Peyer's patch (tissue), 4 donors: ENCODE results near the gene NLRP9.

Source experiments
- POLR2A ChIP-seq, 2 donors: fragments of 450-650 bp; IDR thresholded peaks; one replicate each; pipeline ENCODE4 v1.5.1; 2017; ENCODE audit warnings: antibody characterized with exemption in 2 of 2, mild to moderate bottlenecking in 2 of 2, moderate library complexity in 2 of 2
- TF ChIP-seq, protein P1 (sequence below), 6 experiments: fragments of 450-650 bp in 4 of 6; fragments of 200-600 bp in 2 of 6; sonication (generic) in 1 of 6; IDR thresholded peaks; one replicate each; pipeline ENCODE4 v1.5.1; 2017 to 2019; ENCODE audit warnings: antibody characterized with exemption in 6 of 6, mild to moderate bottlenecking in 3 of 6, moderate library complexity in 1 of 6

DNA sequence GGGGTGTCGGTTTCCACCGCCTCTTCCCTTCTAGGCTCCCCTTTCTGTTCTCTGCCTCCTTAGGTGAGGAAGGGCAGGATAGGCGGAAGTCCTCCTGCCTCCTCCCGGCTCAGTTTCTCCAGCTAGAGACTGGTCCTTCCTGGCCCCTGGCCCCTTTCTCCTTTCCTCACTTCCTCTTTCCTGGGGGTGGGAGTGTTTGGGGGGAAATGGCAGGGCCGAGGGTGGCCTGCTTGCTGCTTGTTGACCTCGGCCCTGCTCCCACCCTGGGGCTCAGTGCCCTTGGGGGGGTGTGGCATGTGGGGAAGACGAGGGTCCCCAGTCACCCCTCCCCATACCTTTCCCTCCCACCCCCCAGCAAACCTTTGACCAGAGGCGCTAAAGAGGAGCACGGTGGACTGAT, 78.4 kb downstream of the NLRP9 start:
- TF ChIP-seq, protein P1, sequence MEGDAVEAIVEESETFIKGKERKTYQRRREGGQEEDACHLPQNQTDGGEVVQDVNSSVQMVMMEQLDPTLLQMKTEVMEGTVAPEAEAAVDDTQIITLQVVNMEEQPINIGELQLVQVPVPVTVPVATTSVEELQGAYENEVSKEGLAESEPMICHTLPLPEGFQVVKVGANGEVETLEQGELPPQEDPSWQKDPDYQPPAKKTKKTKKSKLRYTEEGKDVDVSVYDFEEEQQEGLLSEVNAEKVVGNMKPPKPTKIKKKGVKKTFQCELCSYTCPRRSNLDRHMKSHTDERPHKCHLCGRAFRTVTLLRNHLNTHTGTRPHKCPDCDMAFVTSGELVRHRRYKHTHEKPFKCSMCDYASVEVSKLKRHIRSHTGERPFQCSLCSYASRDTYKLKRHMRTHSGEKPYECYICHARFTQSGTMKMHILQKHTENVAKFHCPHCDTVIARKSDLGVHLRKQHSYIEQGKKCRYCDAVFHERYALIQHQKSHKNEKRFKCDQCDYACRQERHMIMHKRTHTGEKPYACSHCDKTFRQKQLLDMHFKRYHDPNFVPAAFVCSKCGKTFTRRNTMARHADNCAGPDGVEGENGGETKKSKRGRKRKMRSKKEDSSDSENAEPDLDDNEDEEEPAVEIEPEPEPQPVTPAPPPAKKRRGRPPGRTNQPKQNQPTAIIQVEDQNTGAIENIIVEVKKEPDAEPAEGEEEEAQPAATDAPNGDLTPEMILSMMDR (IDR thresholded peaks at IDR 0.05) = no peak
- no peak for TF ChIP-seq POLR2A (IDR thresholded peaks at IDR 0.05)
